Adrenal gland (tissue), 12 donors: ENCODE results near the gene HRAS. TPM values are rescaled to one million over a fixed set of nuclear protein-coding genes. Genes with fewer than 3 reads are reported as not detected.

Experiments used
- DNase-seq, 7 donors: peaks; one replicate each; pipeline ENCODE4 v3.0.0-alpha.2; 2019 to 2020
- H3K27ac ChIP-seq, 5 donors: fragments of 200-600 bp; sonication (generic) in 4 of 5; 1 replicate in 3 of 5; 2 replicates in 2 of 5; pipeline versions ENCODE4 v1.5.1 to v1.8.0; 2016 to 2020; ENCODE audit warnings: mild to moderate bottlenecking in 1 of 5
- H3K27me3 ChIP-seq: fragments of 200-600 bp; 2 replicates; pipeline ENCODE4 v1.8.0; 2021
- H3K36me3 ChIP-seq, 2 donors: fragments of 200-600 bp; replicated peaks in 1 of 2; 1 replicate in 1 of 2; 2 replicates in 1 of 2; pipeline versions ENCODE4 v1.5.1 to v1.8.0; 2018 to 2022
- H3K4me1 ChIP-seq, 2 donors: fragments of 200-600 bp; replicated peaks in 1 of 2; 1 replicate in 1 of 2; 2 replicates in 1 of 2; pipeline versions ENCODE4 v1.5.1 to v1.8.0; 2018 to 2021
- H3K4me3 ChIP-seq, 4 donors: fragments of 200-600 bp; sonication (generic) in 3 of 4; one replicate each; pipeline ENCODE4 v1.5.1; 2016 to 2018
- H3K9me3 ChIP-seq, 3 donors: fragments of 200-600 bp; sonication (generic) in 1 of 3; replicated peaks in 1 of 3; 1 replicate in 2 of 3; 2 replicates in 1 of 3; pipeline versions ENCODE4 v1.5.1 to v1.8.0; 2016 to 2021
- CTCF ChIP-seq, 6 experiments: fragments of 450-650 bp in 4 of 6; fragments of 200-600 bp in 2 of 6; sonication (generic) in 1 of 6; IDR thresholded peaks; 1 replicate in 5 of 6; 2 replicates in 1 of 6; pipeline versions ENCODE4 v1.5.1 to v1.8.0; 2016 to 2021; ENCODE audit warnings: antibody characterized with exemption in 6 of 6, mild to moderate bottlenecking in 2 of 6, moderate library complexity in 1 of 6
- POLR2A ChIP-seq, 2 donors: fragments of 450-650 bp; IDR thresholded peaks; one replicate each; pipeline ENCODE4 v1.6.1; 2017; ENCODE audit warnings: antibody characterized with exemption in 2 of 2, mild to moderate bottlenecking in 2 of 2, moderate library complexity in 1 of 2
- WGBS, 4 donors: extraction: QIAGEN DNeasy Blood & Tissue Kit in 2 of 4; methylation state at CpG; one replicate each; pipeline versions ENCODE4 v1.1.5 to v1.1.7; 2013 to 2017; 5-methylcytosine and 5-hydroxymethylcytosine counted together
- intact Hi-C, 2 donors: fragments of 100-400 bp; cut with DNase I; formaldehyde crosslinking; loops; one replicate each; pipeline versions ENCODE4 v1.14.1 to v1.15.0; 2022 to 2023
- polyA plus RNA-seq, 3 donors: library from polyadenylated mRNA; stranded (reverse); fragments of 200-250 nt in 2 of 3; fragments of 350-450 nt in 1 of 3; fragmentation: Illumina TruSeq in 1 of 3; extraction: RNeasy Lipid Tissue Mini Kit (QIAGEN cat#74804) in 1 of 3; gene quantifications; one replicate each; pipeline ENCODE4 v1.2.3, GENCODE V29; 2013 to 2014
- total RNA-seq, 9 donors: library from RNA; depleted of rRNA in 4 of 9; stranded (reverse); fragments of >200 nt in 4 of 9; fragments of 120-200 nt in 1 of 9; fragmentation: NEBNext Ultra II Directional in 1 of 9; extraction: Animal tissue kit (Norgen Biotek cat#: 25700) in 1 of 9; gene quantifications; one replicate each; pipeline versions ENCODE4 v1.1.0 to v1.2.4, GENCODE V29; 2013 to 2023
- donor health status: healthy with polysubstance abuse.
- donor health status: Bipolar disorder and iron deficiency.
- donor health status: DM: yes; HTN: yes; CAD: no.
- donor health status: DM: no; HTN: no; CAD: no.
- donor health status: DM: no; HTN: no; CAD: no.
- donor health status: DM: yes; HTN: yes; CAD: no.

HRAS gene
- total and polyA plus RNA-seq, 12 donors = 10.8 to 190 (median 39.0) TPM

GRCh38 chr11:488992-489391, 46.4 kb downstream of the HRAS start:
- 87 to 96% (median 92%) methylated on average over 9 to 19 of the region's 19 CpGs for WGBS, 4 donors
- no peaks in the 10 kb centered on the region for H3K27me3 ChIP-seq
- H3K36me3 ChIP-seq = peaks cover 0 to 20% of the 10 kb centered on the region in 2 donors
- H3K9me3 ChIP-seq = no peaks in the 10 kb centered on the region
- DNase-seq = no peak
- H3K4me1 ChIP-seq = no peaks in the 10 kb centered on the region
- TF ChIP-seq CTCF (IDR thresholded peaks at IDR 0.05) (no peak), POLR2A (IDR thresholded peaks at IDR 0.05) (no peak)
- intact Hi-C loops = no loop called here
- H3K27ac ChIP-seq = no peak overlapping the region
- H3K4me3 ChIP-seq = no peak overlapping the region

DNA sequence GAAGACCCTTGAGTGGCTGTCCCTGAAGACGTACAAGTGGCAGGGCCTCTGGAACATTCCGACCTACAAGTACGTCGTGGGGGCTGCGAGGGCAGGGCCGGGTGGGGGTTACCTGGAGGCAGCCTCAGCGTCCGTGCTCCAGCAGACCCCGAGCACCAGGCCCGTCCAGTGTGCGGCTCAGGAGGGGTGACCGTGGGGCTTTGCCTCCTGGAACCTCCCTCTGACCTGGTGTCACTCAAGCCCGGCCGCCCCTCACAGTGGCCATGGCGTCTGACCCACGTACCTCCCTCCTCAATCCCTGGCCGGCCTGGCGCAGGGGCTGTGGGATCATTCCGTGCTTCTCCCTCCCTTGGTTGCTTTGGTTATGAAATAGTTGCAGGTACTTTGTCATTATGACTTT, 46.8 kb downstream of the HRAS start:
- H3K4me3 ChIP-seq = no peak overlapping the region
- H3K4me1 ChIP-seq = no peaks in the 10 kb centered on the region
- TF ChIP-seq CTCF (IDR thresholded peaks at IDR 0.05) (no peak), POLR2A (IDR thresholded peaks at IDR 0.05) (no peak)
- no peak overlapping the region for H3K27ac ChIP-seq
- no peak for DNase-seq
- H3K36me3 ChIP-seq = peaks cover 0 to 17% of the 10 kb centered on the region in 2 donors
- 90 to 92% (median 91%) methylated on average over 7 to 19 of the region's 19 CpGs for WGBS, 4 donors
- no peaks in the 10 kb centered on the region for H3K27me3 ChIP-seq
- no peaks in the 10 kb centered on the region for H3K9me3 ChIP-seq
- intact Hi-C loops = no loop called here

DNA sequence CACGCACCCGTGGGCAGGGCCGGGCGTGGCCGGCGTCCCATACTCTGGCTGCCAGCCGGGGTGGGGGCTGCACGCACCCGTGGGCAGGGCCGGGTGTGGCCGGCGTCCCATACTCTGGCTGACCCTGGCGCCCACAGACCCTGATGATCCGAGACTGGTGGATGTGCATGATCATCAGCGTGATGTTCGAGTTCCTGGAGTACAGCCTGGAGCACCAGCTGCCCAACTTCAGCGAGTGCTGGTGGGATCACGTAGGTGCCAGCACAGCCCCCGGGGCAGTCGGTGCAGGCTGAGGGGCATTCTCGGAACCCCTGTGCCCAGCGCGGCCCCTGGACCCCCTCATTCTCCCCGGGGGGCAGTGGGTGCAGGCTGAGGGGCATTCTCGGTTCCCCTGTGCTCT, 47.3 kb downstream of the HRAS start:
- H3K4me3 ChIP-seq = no peak overlapping the region
- intact Hi-C loops = no loop called here
- WGBS, 4 donors = 87 to 96% (median 90%) methylated on average over 7 to 25 of the region's 25 CpGs; no CpG with 5 or more reads in 1 of the 4 donors

GRCh38 chr11:487571-488021, 47.8 kb downstream of the HRAS start:
- H3K9me3 ChIP-seq = no peaks in the 10 kb centered on the region
- no peak for TF ChIP-seq CTCF (IDR thresholded peaks at IDR 0.05)
- TF ChIP-seq POLR2A (IDR thresholded peaks at IDR 0.05) = no peak
- no peaks in the 10 kb centered on the region for H3K27me3 ChIP-seq
- H3K4me1 ChIP-seq = no peaks in the 10 kb centered on the region
- no peak for DNase-seq
- no peak overlapping the region for H3K4me3 ChIP-seq
- intact Hi-C loops = no loop called here
- H3K27ac ChIP-seq = no peak overlapping the region
- H3K36me3 ChIP-seq = peaks cover 0 to 10% of the 10 kb centered on the region in 2 donors
- WGBS, 4 donors = 88 to 100% (median 95%) methylated on average over 3 to 22 of the region's 22 CpGs

More for the DNA sequence above, 47.3 kb downstream of the HRAS start:
- no peak overlapping the region for H3K27ac ChIP-seq
- DNase-seq = no peak
- no peaks in the 10 kb centered on the region for H3K9me3 ChIP-seq
- H3K27me3 ChIP-seq = no peaks in the 10 kb centered on the region
- TF ChIP-seq CTCF (IDR thresholded peaks at IDR 0.05) = no peak
- TF ChIP-seq POLR2A (IDR thresholded peaks at IDR 0.05) = no peak
- no peaks in the 10 kb centered on the region for H3K4me1 ChIP-seq
- H3K36me3 ChIP-seq = peaks cover 0 to 12% of the 10 kb centered on the region in 2 donors
